ENCODE results near the gene POLR2B.
"Not testable (repeated sequence)": the region's sequence is repeated elsewhere in the genome, so short reads cannot be mapped to it uniquely, and the experiment has no call there.

Gene POLR2B

GRCh38 chr4:56978750-56979303, at the start of gene POLR2B:
Gene POLR2B (plus strand): TSS chr4:56978896. CDS start chr4:56978986, 90 bp downstream.
- peaks cover 79% of the 10 kb centered on the region for H3K79me2 ChIP-seq (ENCODE audit: control insufficient read depth, insufficient read depth, low read length, unreplicated experiment)
- H3K4me1 ChIP-seq (ENCODE audit: control insufficient read depth, insufficient read depth, low read length, unreplicated experiment), result peaks cover 28% of the 10 kb centered on the region
- peaks cover 5% of the 10 kb centered on the region for H3K36me3 ChIP-seq (ENCODE audit: insufficient read depth, low read length)
- H3K4me3 ChIP-seq (ENCODE audit: low read depth, low read length), result peak within 1 kb of the TSS; percentile 96
- H2AFZ ChIP-seq (ENCODE audit: low read length, unreplicated experiment), result peak within 1 kb of the TSS; percentile 51
- peak within 1 kb of the TSS; percentile 74 for H3K27ac ChIP-seq (ENCODE audit: low read depth, low read length)
- H3K27me3 ChIP-seq (ENCODE audit: insufficient read depth, low read length), result no peaks in the 10 kb centered on the region

GRCh38 chr4:56930638-56931037, 48.1 kb upstream of the POLR2B start:
- Histone ChIP-seq H3K4me3 (ENCODE audit: low read depth, low read length) (no peak overlapping the region), H2AFZ (ENCODE audit: low read length, unreplicated experiment) (no peak overlapping the region), H3K36me3 (ENCODE audit: insufficient read depth, low read length) (peaks cover 20% of the 10 kb centered on the region; the same call in 1 of the 2 replicates)

GRCh38 chr4:56931924-56932323, 46.8 kb upstream of the POLR2B start:
- Histone ChIP-seq H3K36me3 (ENCODE audit: insufficient read depth, low read length) (peaks cover 20% of the 10 kb centered on the region; the same call in 1 of the 2 replicates), H3K4me3 (ENCODE audit: low read depth, low read length) (no peak overlapping the region), H3K27me3 (ENCODE audit: insufficient read depth, low read length) (no peaks in the 10 kb centered on the region), H3K4me1 (ENCODE audit: control insufficient read depth, insufficient read depth, low read length, unreplicated experiment) (peaks cover 17% of the 10 kb centered on the region), H3K27ac (ENCODE audit: low read depth, low read length) (no peak overlapping the region), H3K79me2 (ENCODE audit: control insufficient read depth, insufficient read depth, low read length, unreplicated experiment) (peaks cover 13% of the 10 kb centered on the region), H2AFZ (ENCODE audit: low read length, unreplicated experiment) (no peak overlapping the region)

More at GRCh38 chr4:56930638-56931037, 48.1 kb upstream of the POLR2B start:
- Histone ChIP-seq H3K4me1 (ENCODE audit: control insufficient read depth, insufficient read depth, low read length, unreplicated experiment) (peaks cover 15% of the 10 kb centered on the region), H3K27ac (ENCODE audit: low read depth, low read length) (no peak overlapping the region), H3K27me3 (ENCODE audit: insufficient read depth, low read length) (no peaks in the 10 kb centered on the region), H3K79me2 (ENCODE audit: control insufficient read depth, insufficient read depth, low read length, unreplicated experiment) (peaks cover 14% of the 10 kb centered on the region)

GRCh38 chr4:56937262-56937661, 41.4 kb upstream of the POLR2B start:
- peaks cover 5% of the 10 kb centered on the region for H3K79me2 ChIP-seq (ENCODE audit: control insufficient read depth, insufficient read depth, low read length, unreplicated experiment)
- H3K36me3 ChIP-seq (ENCODE audit: insufficient read depth, low read length), result 0 out of 2 replicates have a peak, but pooled peaks cover 3% of the 10 kb centered on the region
- peaks cover 26% of the 10 kb centered on the region for H3K4me1 ChIP-seq (ENCODE audit: control insufficient read depth, insufficient read depth, low read length, unreplicated experiment)
- no peak overlapping the region for H2AFZ ChIP-seq (ENCODE audit: low read length, unreplicated experiment)
- no peak overlapping the region for H3K4me3 ChIP-seq (ENCODE audit: low read depth, low read length)
- H3K27me3 ChIP-seq (ENCODE audit: insufficient read depth, low read length), result no peaks in the 10 kb centered on the region
- 0 out of 2 replicates have a peak overlapping the region, but pooled peaks have one; percentile 21 for H3K27ac ChIP-seq (ENCODE audit: low read depth, low read length)

- not testable (repeated sequence) for H3K27me3 ChIP-seq (ENCODE audit: insufficient read depth, low read length); H3K36me3 ChIP-seq (ENCODE audit: insufficient read depth, low read length); H2AFZ ChIP-seq (ENCODE audit: low read length, unreplicated experiment); H3K4me3 ChIP-seq (ENCODE audit: low read depth, low read length); H3K79me2 ChIP-seq (ENCODE audit: control insufficient read depth, insufficient read depth, low read length, unreplicated experiment); H3K27ac ChIP-seq (ENCODE audit: low read depth, low read length)
- peaks cover 13% of the 10 kb centered on the region for H3K4me1 ChIP-seq (ENCODE audit: control insufficient read depth, insufficient read depth, low read length, unreplicated experiment)
Measured at GRCh38 chr4:56939826-56940225, 38.9 kb upstream of the POLR2B start.

- Histone ChIP-seq H3K27me3 (ENCODE audit: insufficient read depth, low read length) (no peaks in the 10 kb centered on the region), H3K79me2 (ENCODE audit: control insufficient read depth, insufficient read depth, low read length, unreplicated experiment) (no peaks in the 10 kb centered on the region), H2AFZ (ENCODE audit: low read length, unreplicated experiment) (no peak overlapping the region), H3K4me3 (ENCODE audit: low read depth, low read length) (no peak overlapping the region), H3K27ac (ENCODE audit: low read depth, low read length) (no peak overlapping the region), H3K36me3 (ENCODE audit: insufficient read depth, low read length) (0 out of 2 replicates have a peak, but pooled peaks cover 3% of the 10 kb centered on the region), H3K4me1 (ENCODE audit: control insufficient read depth, insufficient read depth, low read length, unreplicated experiment) (peaks cover 13% of the 10 kb centered on the region)
Measured at GRCh38 chr4:56940403-56940802, 38.3 kb upstream of the POLR2B start.

- Histone ChIP-seq H3K4me1 (ENCODE audit: control insufficient read depth, insufficient read depth, low read length, unreplicated experiment) (peaks cover 13% of the 10 kb centered on the region), H3K79me2 (ENCODE audit: control insufficient read depth, insufficient read depth, low read length, unreplicated experiment) (no peaks in the 10 kb centered on the region), H3K27me3 (ENCODE audit: insufficient read depth, low read length) (no peaks in the 10 kb centered on the region), H2AFZ (ENCODE audit: low read length, unreplicated experiment) (no peak overlapping the region), H3K36me3 (ENCODE audit: insufficient read depth, low read length) (0 out of 2 replicates have a peak, but pooled peaks cover 3% of the 10 kb centered on the region), H3K27ac (ENCODE audit: low read depth, low read length) (no peak overlapping the region), H3K4me3 (ENCODE audit: low read depth, low read length) (no peak overlapping the region)
Measured at GRCh38 chr4:56940971-56941370, 37.7 kb upstream of the POLR2B start.

GRCh38 chr4:56941403-56941802, 37.3 kb upstream of the POLR2B start:
- no peak overlapping the region for H2AFZ ChIP-seq (ENCODE audit: low read length, unreplicated experiment)
- no peak overlapping the region for H3K4me3 ChIP-seq (ENCODE audit: low read depth, low read length)
- 0 out of 2 replicates have a peak, but pooled peaks cover 3% of the 10 kb centered on the region for H3K36me3 ChIP-seq (ENCODE audit: insufficient read depth, low read length)
- H3K4me1 ChIP-seq (ENCODE audit: control insufficient read depth, insufficient read depth, low read length, unreplicated experiment), result peaks cover 13% of the 10 kb centered on the region
- H3K79me2 ChIP-seq (ENCODE audit: control insufficient read depth, insufficient read depth, low read length, unreplicated experiment), result no peaks in the 10 kb centered on the region
- H3K27ac ChIP-seq (ENCODE audit: low read depth, low read length), result no peak overlapping the region
- no peaks in the 10 kb centered on the region for H3K27me3 ChIP-seq (ENCODE audit: insufficient read depth, low read length)

- H3K4me1 ChIP-seq (ENCODE audit: control insufficient read depth, insufficient read depth, low read length, unreplicated experiment), result peaks cover 11% of the 10 kb centered on the region
- H3K79me2 ChIP-seq (ENCODE audit: control insufficient read depth, insufficient read depth, low read length, unreplicated experiment), result no peaks in the 10 kb centered on the region
- H2AFZ ChIP-seq (ENCODE audit: low read length, unreplicated experiment), result no peak overlapping the region
- H3K27ac ChIP-seq (ENCODE audit: low read depth, low read length), result no peak overlapping the region
- H3K36me3 ChIP-seq (ENCODE audit: insufficient read depth, low read length), result no peaks in the 10 kb centered on the region
- H3K4me3 ChIP-seq (ENCODE audit: low read depth, low read length), result no peak overlapping the region
- H3K27me3 ChIP-seq (ENCODE audit: insufficient read depth, low read length), result no peaks in the 10 kb centered on the region
Measured at GRCh38 chr4:56953680-56954520, 24.8 kb upstream of the POLR2B start.

- H3K4me3 ChIP-seq (ENCODE audit: low read depth, low read length), result peak overlapping the region; percentile 20
- H3K27me3 ChIP-seq (ENCODE audit: insufficient read depth, low read length), result no peaks in the 10 kb centered on the region
- H3K79me2 ChIP-seq (ENCODE audit: control insufficient read depth, insufficient read depth, low read length, unreplicated experiment), result no peaks in the 10 kb centered on the region
- peaks cover 4% of the 10 kb centered on the region; the same call in 1 of the 2 replicates for H3K36me3 ChIP-seq (ENCODE audit: insufficient read depth, low read length)
- H3K4me1 ChIP-seq (ENCODE audit: control insufficient read depth, insufficient read depth, low read length, unreplicated experiment), result peaks cover 14% of the 10 kb centered on the region
- H3K27ac ChIP-seq (ENCODE audit: low read depth, low read length), result peak overlapping the region; percentile 79
- H2AFZ ChIP-seq (ENCODE audit: low read length, unreplicated experiment), result peak overlapping the region; percentile 2
Measured at GRCh38 chr4:56958111-56958517, 20.6 kb upstream of the POLR2B start.

Measured in ACC112 (cell line).